Hepatocyte (in vitro differentiated cells): ENCODE measurements around the gene USP20.

Source experiments
- CTCF ChIP-seq: fragments of 200-600 bp; sonication (generic); IDR thresholded peaks from 2 replicates; pipeline ENCODE4 v1.5.1; 2016; ENCODE audit warnings: antibody characterized with exemption, mild to moderate bottlenecking; ENCODE audit not compliant: poor library complexity
- EZH2 ChIP-seq: fragments of 200-600 bp; sonication (generic); IDR thresholded peaks from 2 replicates; pipeline ENCODE4 v1.6.1; 2016; ENCODE audit warnings: antibody characterized with exemption, mild to moderate bottlenecking, borderline replicate concordance

- TF ChIP-seq CTCF (no peak), EZH2 (no peak)
Observed at GRCh38 chr9:129812385-129812784, 22.9 kb upstream of the USP20 start.
